Upper lobe of left lung (tissue), 6 donors: Measurements from ENCODE around the gene TSPAN33. TPM values are rescaled to one million over a fixed set of nuclear protein-coding genes. Genes with fewer than 3 reads are reported as not detected.

Experiments
- ATAC-seq, 2 donors: fragments of 200-7000 bp; cut with Tn5 transposase; one replicate each; pipeline ENCODE4 v1.9.1; 2022; ENCODE audit warnings: mild to moderate bottlenecking in 2 of 2, moderate library complexity in 2 of 2; ENCODE audit not compliant: low FRiP score in 2 of 2
- DNase-seq, 2 donors: peaks; one replicate each; pipeline ENCODE4 v3.0.0-alpha.2; 2019 to 2020
- H3K27ac ChIP-seq, 4 donors: fragments of 200-600 bp; sonication (generic); one replicate each; pipeline ENCODE4 v1.5.1; 2016 to 2019
- H3K27me3 ChIP-seq, 4 donors: fragments of 200-600 bp; sonication (generic); one replicate each; pipeline ENCODE4 v1.5.1; 2017 to 2019
- H3K36me3 ChIP-seq, 4 donors: fragments of 200-600 bp; sonication (generic); one replicate each; pipeline ENCODE4 v1.5.1; 2016 to 2019
- H3K4me1 ChIP-seq, 4 donors: fragments of 200-600 bp; sonication (generic); one replicate each; pipeline ENCODE4 v1.5.1; 2018 to 2019
- H3K4me3 ChIP-seq, 4 donors: fragments of 200-600 bp; sonication (generic); one replicate each; pipeline ENCODE4 v1.5.1; 2017 to 2019; ENCODE audit warnings: mild to moderate bottlenecking in 2 of 4, moderate library complexity in 1 of 4
- H3K9me3 ChIP-seq, 4 donors: fragments of 200-600 bp; sonication (generic); one replicate each; pipeline ENCODE4 v1.5.1; 2018 to 2019
- EP300 ChIP-seq, 4 donors: sonication (generic); formaldehyde crosslinking; IDR thresholded peaks; one replicate each; pipeline ENCODE4 v1.5.1; 2017; ENCODE audit warnings: antibody characterized with exemption in 4 of 4, control low read depth in 2 of 4
- POLR2A ChIP-seq, 4 donors: fragments of 450-650 bp; IDR thresholded peaks; one replicate each; pipeline ENCODE4 v1.5.1; 2016 to 2017; ENCODE audit warnings: antibody characterized with exemption in 4 of 4, mild to moderate bottlenecking in 2 of 4
- POLR2AphosphoS5 ChIP-seq, 2 donors: sonication (generic); formaldehyde crosslinking; IDR thresholded peaks; one replicate each; pipeline ENCODE4 v1.5.1; 2017; ENCODE audit warnings: antibody characterized with exemption in 2 of 2
- WGBS, 2 donors: methylation state at CpG; one replicate each; pipeline ENCODE4 v1.1.5; 2017 to 2018; 5-methylcytosine and 5-hydroxymethylcytosine counted together
- total RNA-seq, 6 donors: library from RNA; depleted of rRNA in 4 of 6; stranded (reverse); fragments of >200 nt in 4 of 6; gene quantifications; one replicate each; pipeline versions ENCODE4 v1.1.0 to v1.2.1, GENCODE V29; 2016 to 2021
- TF ChIP-seq, protein P1 (sequence below), 6 experiments: fragments of 450-650 bp in 4 of 6; fragments of 200-600 bp in 2 of 6; sonication (generic) in 2 of 6; IDR thresholded peaks; one replicate each; pipeline ENCODE4 v1.5.1; 2016 to 2019; ENCODE audit warnings: antibody characterized with exemption in 6 of 6
- donor health status: DM: no; HTN: no; CAD: no; lungs with moderate emphysema.
- donor health status: DM: no; HTN: yes; CAD: no; lungs with severe emphysema.

TSPAN33 gene
- total RNA-seq, 6 donors from 2014 or later: 1.2 to 10.1 (median 4.0) TPM

DNA sequence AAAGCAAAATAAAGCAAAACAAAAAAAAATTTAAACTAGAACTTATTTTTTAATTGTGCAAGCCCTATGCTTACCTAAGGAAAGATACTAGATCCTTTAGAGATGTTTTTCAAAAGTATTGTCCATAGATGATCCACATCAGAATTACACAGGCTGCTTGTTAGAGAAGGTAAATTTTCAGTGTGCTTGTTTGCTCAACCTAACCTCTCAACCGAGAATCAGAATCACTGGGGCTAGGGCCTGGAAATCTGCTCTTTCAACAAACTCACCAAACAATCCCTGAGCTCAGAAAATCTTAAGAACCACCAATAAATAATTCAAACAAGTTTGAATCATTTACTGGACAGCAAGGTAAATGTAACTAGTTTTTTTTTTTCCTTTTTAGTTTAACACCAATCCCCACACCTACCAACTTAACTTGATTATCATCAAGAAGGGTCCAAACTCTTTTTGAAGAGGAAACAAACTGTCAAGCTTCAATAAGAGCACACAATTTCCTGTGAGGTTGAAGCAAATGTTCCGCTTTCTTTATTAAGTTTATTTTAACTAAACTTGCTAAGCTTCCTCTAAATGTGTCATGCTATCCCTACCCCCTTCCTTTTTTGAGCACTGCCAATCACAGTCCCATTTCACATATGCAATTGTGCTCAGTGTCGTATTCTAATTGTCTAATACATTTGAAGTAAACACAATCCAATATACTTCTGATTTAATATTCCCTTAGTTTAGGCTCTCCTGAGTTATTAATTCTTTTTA lies 7.4 kb upstream of the TSPAN33 start:
- H3K27ac ChIP-seq: peak overlapping the region in 2 of 4 donors; percentile 14 to 42
- no peaks in the 10 kb centered on the region for H3K36me3 ChIP-seq
- DNase-seq (no peak), ATAC-seq (no peak)
- peaks cover 0 to 6% (median 2%) of the 10 kb centered on the region in 4 donors for H3K4me1 ChIP-seq
- no peaks in the 10 kb centered on the region for H3K27me3 ChIP-seq
- H3K9me3 ChIP-seq: no peaks in the 10 kb centered on the region
- no peak overlapping the region for H3K4me3 ChIP-seq
- TF ChIP-seq POLR2A (IDR thresholded peaks at IDR 0.05): no peak
- TF ChIP-seq EP300 (IDR thresholded peaks at IDR 0.05): no peak
- no peak for TF ChIP-seq POLR2AphosphoS5 (IDR thresholded peaks at IDR 0.05)
- TF ChIP-seq, protein P1, sequence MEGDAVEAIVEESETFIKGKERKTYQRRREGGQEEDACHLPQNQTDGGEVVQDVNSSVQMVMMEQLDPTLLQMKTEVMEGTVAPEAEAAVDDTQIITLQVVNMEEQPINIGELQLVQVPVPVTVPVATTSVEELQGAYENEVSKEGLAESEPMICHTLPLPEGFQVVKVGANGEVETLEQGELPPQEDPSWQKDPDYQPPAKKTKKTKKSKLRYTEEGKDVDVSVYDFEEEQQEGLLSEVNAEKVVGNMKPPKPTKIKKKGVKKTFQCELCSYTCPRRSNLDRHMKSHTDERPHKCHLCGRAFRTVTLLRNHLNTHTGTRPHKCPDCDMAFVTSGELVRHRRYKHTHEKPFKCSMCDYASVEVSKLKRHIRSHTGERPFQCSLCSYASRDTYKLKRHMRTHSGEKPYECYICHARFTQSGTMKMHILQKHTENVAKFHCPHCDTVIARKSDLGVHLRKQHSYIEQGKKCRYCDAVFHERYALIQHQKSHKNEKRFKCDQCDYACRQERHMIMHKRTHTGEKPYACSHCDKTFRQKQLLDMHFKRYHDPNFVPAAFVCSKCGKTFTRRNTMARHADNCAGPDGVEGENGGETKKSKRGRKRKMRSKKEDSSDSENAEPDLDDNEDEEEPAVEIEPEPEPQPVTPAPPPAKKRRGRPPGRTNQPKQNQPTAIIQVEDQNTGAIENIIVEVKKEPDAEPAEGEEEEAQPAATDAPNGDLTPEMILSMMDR (IDR thresholded peaks at IDR 0.05): no peak
- 26 to 32% methylated on average over 3 of the region's 3 CpGs for WGBS, 2 donors

DNA sequence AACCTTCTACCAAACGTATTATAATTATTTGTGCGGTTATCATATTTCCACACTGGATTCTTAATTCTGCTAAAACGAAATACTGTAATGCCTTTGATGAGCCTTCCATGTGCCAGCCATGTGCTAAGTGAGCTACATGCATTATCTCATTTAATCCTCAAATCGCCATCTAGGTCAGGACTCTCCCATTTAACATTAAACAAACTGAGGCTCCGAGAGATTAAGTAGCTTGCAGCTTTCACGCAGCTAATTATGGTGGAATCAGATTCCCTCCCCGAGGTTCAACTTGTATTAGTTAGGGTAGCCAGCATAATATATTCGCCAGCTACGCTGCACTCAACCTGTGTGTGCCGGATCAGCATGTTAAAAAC lies 798 bp upstream of the TSPAN33 start:
- no peak for TF ChIP-seq EP300 (IDR thresholded peaks at IDR 0.05)
- TF ChIP-seq, protein P1 (IDR thresholded peaks at IDR 0.05): no peak
- no peak for TF ChIP-seq POLR2AphosphoS5 (IDR thresholded peaks at IDR 0.05)
- TF ChIP-seq POLR2A (IDR thresholded peaks at IDR 0.05): no peak
- Histone ChIP-seq H3K4me3 (no peak overlapping the region), H3K36me3 (no peaks in the 10 kb centered on the region), H3K27ac (no peak overlapping the region), H3K4me1 (peaks cover 5 to 18% (median 13%) of the 10 kb centered on the region in 4 donors), H3K27me3 (peaks cover 0 to 16% (median 0%) of the 10 kb centered on the region in 4 donors), H3K9me3 (no peaks in the 10 kb centered on the region)
- WGBS, 2 donors: 53 to 62% methylated on average over 10 of the region's 10 CpGs
- ATAC-seq (no peak), DNase-seq (no peak)

- H3K27me3 ChIP-seq: peaks cover 0 to 16% (median 0%) of the 10 kb centered on the region in 4 donors
- DNase-seq: no peak
- no peak for ATAC-seq
- no peak for TF ChIP-seq POLR2AphosphoS5 (IDR thresholded peaks at IDR 0.05)
- TF ChIP-seq EP300 (IDR thresholded peaks at IDR 0.05): no peak
- TF ChIP-seq POLR2A (IDR thresholded peaks at IDR 0.05): no peak
- TF ChIP-seq, protein P1 (IDR thresholded peaks at IDR 0.05): no peak
- WGBS, 2 donors: 17 to 22% methylated on average over 12 to 22 of the region's 58 CpGs
- H3K36me3 ChIP-seq: no peaks in the 10 kb centered on the region
- H3K4me1 ChIP-seq: peaks cover 10 to 24% (median 15%) of the 10 kb centered on the region in 4 donors
- peak overlapping the region; percentile 22 to 56 (median 50) for H3K4me3 ChIP-seq
- H3K9me3 ChIP-seq: no peaks in the 10 kb centered on the region
- H3K27ac ChIP-seq: no peak overlapping the region
These were observed 544 bp downstream of the TSPAN33 start for GRCh38 chr7:129144834-129145668.

DNA sequence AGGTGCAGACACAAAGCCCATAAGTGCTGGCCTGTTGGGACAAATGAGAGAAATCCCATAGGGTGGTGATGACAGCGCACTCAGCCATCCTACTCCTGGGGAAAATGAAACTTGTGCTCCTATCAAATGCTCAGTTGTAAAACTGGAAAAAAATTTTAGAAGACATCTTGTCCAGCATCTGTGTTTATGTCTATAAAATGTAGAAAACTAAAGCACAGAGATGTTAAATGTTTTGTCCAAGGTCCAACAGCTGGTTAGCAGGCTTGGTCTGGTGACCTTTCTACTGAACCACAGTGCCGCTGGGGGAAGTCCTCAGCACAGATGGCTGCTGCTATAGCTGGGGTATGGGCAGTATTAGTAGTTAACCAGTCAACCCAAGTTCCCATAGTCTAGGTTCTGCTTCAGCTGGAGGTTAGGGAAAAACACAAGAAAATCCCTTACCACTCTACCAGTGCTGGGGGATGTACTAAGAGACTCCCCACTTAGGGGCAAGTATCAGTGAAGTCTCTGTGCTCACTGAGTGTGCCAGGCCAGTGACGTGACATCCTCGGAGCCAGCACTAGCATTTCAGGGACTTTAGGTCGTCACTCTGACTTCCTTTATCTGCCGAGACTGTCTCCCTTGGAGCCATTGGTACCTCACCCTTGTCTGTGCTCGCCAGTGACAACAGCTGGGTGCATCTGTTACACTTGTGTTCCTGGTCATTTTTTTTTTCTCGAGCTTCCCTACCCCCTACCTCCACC lies 1.9 kb downstream of the TSPAN33 start:
- no peak for TF ChIP-seq EP300 (IDR thresholded peaks at IDR 0.05)
- no peak for TF ChIP-seq POLR2A (IDR thresholded peaks at IDR 0.05)
- TF ChIP-seq, protein P1 (IDR thresholded peaks at IDR 0.05): no peak
- no peak for TF ChIP-seq POLR2AphosphoS5 (IDR thresholded peaks at IDR 0.05)
- DNase-seq: no peak
- Histone ChIP-seq H3K27ac (no peak overlapping the region), H3K4me1 (peaks cover 10 to 24% (median 15%) of the 10 kb centered on the region in 4 donors), H3K36me3 (no peaks in the 10 kb centered on the region), H3K27me3 (peaks cover 0 to 16% (median 0%) of the 10 kb centered on the region in 4 donors), H3K9me3 (no peaks in the 10 kb centered on the region), H3K4me3 (no peak overlapping the region)
- ATAC-seq: no peak
- WGBS, 2 donors: 61 to 69% methylated on average over 8 of the region's 8 CpGs
